Rectal smooth muscle tissue (tissue), 1 donor: Measurements from ENCODE around the gene C1QTNF6.

ENCODE experiments used
- H3K27ac ChIP-seq: one replicate; pipeline ENCODE4 v1.7.0; 2013; ENCODE audit warnings: low read depth, low read length, inconsistent platforms
- H3K27me3 ChIP-seq: one replicate; pipeline ENCODE4 v1.7.0; 2013; ENCODE audit warnings: low read length; ENCODE audit not compliant: control insufficient read depth, insufficient read depth
- H3K36me3 ChIP-seq: one replicate; pipeline ENCODE4 v1.7.0; 2013; ENCODE audit warnings: low read length; ENCODE audit not compliant: control insufficient read depth, insufficient read depth
- H3K4me1 ChIP-seq: one replicate; pipeline ENCODE4 v1.7.0; 2013; ENCODE audit warnings: low read length; ENCODE audit not compliant: control insufficient read depth, insufficient read depth
- H3K4me3 ChIP-seq: one replicate; pipeline ENCODE4 v1.7.0; 2013; ENCODE audit warnings: low read length
- H3K9ac ChIP-seq: one replicate; pipeline ENCODE4 v1.7.0; 2013; ENCODE audit warnings: low read length

C1QTNF6 gene

DNA sequence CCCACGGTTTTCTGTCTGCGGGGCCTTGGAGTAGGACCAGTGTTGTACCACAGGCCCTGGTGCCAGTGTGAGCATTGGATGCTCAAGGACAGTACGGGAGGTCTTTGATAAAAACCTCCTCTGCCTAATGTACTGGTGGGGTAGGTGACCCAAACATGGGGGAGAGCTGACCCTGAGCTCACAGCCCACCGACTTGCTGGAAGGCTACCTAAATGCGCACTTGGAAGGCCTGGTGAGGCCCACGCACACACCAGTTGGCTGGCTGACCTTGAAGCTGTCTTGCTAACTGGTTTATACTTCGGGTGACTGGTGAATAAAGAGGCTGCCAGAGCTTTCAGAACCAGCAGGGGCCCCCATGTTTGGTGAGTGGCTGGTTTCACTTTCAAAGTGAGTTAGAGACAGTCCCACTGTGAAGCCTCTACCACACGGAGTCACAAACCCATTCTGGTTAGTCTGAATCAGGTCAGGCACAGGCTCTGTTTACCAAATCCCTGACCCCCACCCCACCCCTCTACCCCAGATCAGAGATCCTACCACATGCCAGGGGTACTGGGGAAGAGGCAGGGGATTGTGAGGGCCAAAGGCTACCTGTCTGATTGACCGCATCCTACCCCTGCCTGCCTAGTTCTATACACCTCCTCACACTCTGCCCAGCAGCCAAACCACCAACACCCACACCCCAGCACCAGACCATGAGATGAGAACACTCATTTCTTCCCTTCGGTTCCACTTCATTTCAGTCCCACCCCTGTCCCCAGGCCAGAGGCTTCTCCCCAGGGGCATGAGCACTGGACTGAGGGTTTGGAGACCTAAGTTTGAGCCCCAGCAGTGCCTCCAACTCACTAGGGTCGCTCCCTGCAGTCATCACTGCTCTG, 25.6 kb downstream of the C1QTNF6 start:
- H3K27me3 ChIP-seq, result no peaks in the 10 kb centered on the region
- H3K27ac ChIP-seq, result no peak overlapping the region
- H3K4me3 ChIP-seq, result no peak overlapping the region
- no peaks in the 10 kb centered on the region for H3K36me3 ChIP-seq
- peaks cover 3% of the 10 kb centered on the region for H3K4me1 ChIP-seq
- no peak overlapping the region for H3K9ac ChIP-seq

DNA sequence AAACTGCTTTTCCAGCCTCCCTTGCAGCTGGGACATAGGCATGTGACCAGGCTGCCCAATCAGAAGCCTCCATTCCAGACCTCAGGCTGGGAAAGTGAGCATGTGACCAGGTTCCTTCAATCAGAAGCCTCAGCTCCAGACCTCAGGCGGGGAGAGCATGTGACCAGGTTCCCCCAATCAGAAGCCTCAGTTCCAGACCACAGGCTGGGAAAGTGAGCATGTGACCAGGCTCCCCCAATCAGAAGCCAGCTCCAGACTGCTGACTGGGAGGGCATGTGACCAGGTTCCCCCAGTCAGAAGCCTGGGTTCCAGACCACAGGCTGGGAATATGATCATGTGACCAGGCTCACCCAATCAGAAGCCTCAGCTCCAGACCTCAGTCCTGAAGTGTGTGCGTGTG, 26.6 kb downstream of the C1QTNF6 start:
- Histone ChIP-seq H3K9ac (no peak overlapping the region), H3K4me3 (no peak overlapping the region), H3K36me3 (no peaks in the 10 kb centered on the region), H3K27ac (no peak overlapping the region), H3K27me3 (no peaks in the 10 kb centered on the region), H3K4me1 (no peaks in the 10 kb centered on the region)

DNA sequence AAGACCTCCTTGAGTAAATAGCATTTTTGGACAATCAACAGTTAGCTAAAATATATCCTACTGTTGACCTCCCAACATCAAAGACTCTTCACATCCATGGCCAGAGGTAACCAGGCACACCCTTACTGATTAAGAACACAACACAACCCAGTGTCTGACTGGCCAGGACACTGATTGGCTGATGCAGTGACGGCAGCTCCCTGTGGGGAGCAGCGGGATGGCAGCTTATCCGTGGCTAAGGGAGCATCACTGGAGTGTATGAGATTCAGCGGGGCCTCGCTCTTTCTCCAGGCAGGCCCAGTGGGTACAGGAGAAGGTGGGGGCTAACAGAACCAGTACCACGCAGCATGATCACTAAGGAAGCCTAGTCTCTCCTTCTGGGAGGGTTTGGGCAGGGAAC, 28.0 kb downstream of the C1QTNF6 start:
- Histone ChIP-seq H3K36me3 (no peaks in the 10 kb centered on the region), H3K9ac (no peak overlapping the region), H3K27me3 (no peaks in the 10 kb centered on the region), H3K4me3 (no peak overlapping the region), H3K4me1 (no peaks in the 10 kb centered on the region), H3K27ac (no peak overlapping the region)

DNA sequence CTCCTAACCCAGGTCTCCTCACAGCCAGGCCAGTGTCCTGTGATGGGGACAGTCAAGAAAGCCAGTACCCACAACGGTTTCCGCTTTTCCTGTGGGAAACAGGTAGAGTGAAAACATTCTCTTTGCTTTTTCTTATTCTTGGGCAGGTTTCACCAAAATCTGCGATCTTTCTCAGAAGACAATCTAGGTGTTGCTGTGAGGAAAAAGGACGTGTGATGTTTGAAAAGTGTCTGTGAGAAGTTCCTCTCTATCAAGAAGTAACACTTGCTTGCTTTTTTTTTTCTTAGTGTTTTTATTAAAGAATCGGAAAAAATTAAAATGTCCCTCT, 29.1 kb downstream of the C1QTNF6 start:
- no peaks in the 10 kb centered on the region for H3K4me1 ChIP-seq
- no peak overlapping the region for H3K27ac ChIP-seq
- H3K9ac ChIP-seq, result no peak overlapping the region
- H3K27me3 ChIP-seq, result no peaks in the 10 kb centered on the region
- H3K36me3 ChIP-seq, result no peaks in the 10 kb centered on the region
- H3K4me3 ChIP-seq, result no peak overlapping the region

DNA sequence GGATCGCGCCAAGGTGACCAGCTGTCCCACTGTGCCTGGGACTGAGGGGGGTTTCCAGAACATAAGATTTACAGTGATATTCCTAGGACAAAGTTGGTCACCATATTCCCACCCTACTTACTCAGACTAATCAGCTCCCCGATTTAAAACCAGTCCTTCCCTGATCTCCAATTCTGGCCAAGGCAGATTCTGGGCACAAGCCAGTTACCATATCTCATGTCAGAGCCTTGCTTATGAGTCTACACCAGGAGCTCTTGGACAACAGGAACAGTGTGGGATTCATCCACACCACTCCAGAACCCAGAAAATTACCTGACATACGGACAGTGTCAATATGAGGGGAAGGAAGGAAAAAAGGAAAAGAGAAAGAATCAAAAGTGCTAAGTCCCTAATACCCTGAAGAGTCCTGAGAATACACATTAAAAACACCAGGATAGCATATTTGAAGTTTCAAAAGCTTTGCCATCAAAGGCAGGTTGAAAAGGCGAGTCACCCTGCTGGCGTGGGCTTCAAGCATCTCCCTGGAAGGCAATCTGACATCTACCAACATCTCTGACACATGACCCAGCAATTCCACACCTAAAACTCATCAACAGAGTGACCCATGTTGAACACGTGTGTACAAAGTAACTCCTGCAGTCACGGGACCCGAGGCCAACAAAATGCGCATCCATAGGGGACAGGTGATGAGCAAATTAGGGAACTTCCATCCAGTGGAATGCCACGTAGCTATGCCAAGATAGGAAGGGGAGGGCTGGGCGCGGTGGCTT, 30.3 kb downstream of the C1QTNF6 start:
- Histone ChIP-seq H3K9ac (no peak overlapping the region), H3K27ac (no peak overlapping the region), H3K36me3 (no peaks in the 10 kb centered on the region), H3K27me3 (no peaks in the 10 kb centered on the region), H3K4me3 (no peak overlapping the region), H3K4me1 (no peaks in the 10 kb centered on the region)

DNA sequence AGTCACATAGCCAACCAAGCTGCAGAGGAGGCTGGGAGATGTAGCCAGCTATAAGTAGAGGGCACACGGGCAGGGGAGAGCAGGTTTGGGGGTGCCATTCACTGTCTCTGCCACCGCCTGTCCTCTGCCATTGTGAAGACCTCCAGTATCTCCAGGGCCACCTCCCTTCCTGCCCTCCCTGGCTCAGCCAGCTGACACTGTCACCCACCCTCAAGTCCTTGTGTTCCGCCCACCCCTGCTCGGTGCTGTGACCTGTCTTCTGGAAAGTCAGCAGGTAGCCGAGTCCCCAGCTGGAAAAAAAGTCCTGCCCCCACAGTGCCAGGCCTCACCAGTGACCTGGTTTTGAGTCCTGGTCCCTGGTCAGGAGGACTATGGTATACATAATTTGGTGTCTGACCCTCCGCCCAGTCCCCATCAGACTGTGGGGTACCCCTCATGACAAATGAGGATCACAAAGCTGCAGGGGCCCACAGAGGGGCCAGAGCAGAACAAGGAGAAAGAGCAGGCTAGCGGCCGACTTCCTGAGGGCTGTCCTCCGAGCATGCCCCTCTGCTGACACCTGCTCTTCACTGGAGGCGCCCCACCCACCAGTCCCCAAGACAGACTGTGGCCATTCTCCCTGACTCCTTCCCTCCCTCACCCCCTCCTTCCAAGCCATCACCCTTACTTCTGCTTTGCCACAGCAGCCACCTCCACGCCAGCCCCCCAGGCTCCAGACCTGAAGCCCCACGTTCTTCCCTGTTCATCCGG, 31.2 kb downstream of the C1QTNF6 start:
- Histone ChIP-seq H3K36me3 (no peaks in the 10 kb centered on the region), H3K4me3 (no peak overlapping the region), H3K9ac (no peak overlapping the region), H3K27ac (no peak overlapping the region), H3K27me3 (no peaks in the 10 kb centered on the region), H3K4me1 (no peaks in the 10 kb centered on the region)

DNA sequence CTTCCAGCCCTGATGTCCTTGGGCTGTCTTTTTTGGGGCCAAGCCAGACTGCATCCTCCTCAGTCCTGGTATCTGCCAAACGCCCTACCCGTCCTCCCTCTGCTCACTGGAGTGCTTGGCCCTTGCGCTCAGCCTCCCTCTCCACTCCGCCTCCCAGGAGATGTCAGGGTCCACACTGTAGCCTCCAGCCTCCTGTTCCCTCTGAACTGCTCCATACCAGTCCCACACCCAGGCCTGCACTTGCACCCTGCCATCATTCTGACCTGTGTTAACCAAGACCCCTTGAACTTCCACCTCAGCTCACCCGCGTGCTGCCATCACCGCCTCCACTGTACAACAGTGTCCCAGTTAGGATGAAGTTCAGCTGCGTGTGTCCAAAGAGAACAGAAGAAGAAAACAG, 32.1 kb downstream of the C1QTNF6 start:
- Histone ChIP-seq H3K36me3 (no peaks in the 10 kb centered on the region), H3K9ac (no peak overlapping the region), H3K27ac (no peak overlapping the region), H3K27me3 (no peaks in the 10 kb centered on the region), H3K4me1 (no peaks in the 10 kb centered on the region), H3K4me3 (no peak overlapping the region)

DNA sequence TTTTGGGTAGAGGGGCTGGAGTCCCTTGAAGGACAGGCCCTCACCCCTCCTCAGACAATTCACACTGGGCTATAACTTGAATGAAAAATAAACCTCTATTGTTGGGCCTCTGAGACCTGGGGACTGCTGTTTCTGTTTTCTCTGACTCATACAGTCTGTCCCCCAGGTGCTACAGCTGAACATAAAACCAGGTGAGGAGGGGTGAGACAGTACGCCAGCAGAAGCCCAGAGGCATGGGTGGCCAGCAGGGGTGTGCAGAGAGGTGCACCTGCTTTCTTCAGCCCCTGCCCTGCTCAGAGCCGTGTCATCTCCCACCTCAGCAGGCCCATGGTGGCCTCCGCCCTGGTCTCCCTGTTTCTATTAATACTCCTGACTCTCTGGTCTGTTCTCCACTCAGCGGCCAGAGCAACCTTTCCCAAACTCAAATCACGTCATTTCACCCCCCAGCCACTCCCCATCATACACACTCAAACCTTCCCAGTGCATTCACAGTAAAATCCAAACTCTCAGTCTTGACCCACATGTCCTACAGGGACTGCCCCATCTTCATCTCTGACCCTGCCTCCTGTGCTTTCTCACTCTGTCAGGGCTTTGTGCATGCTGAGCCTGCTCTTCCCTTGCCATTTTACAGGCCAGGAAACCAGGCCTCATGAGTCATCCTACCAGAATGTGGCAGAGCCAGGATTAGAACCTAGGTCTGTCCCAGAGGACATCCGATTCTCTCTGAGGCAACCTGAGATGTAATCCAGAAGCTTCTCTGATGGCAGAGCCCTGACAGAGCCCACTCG, 32.9 kb downstream of the C1QTNF6 start:
- no peaks in the 10 kb centered on the region for H3K27me3 ChIP-seq
- H3K27ac ChIP-seq, result no peak overlapping the region
- H3K4me1 ChIP-seq, result no peaks in the 10 kb centered on the region
- no peak overlapping the region for H3K9ac ChIP-seq
- no peak overlapping the region for H3K4me3 ChIP-seq
- H3K36me3 ChIP-seq, result no peaks in the 10 kb centered on the region

DNA sequence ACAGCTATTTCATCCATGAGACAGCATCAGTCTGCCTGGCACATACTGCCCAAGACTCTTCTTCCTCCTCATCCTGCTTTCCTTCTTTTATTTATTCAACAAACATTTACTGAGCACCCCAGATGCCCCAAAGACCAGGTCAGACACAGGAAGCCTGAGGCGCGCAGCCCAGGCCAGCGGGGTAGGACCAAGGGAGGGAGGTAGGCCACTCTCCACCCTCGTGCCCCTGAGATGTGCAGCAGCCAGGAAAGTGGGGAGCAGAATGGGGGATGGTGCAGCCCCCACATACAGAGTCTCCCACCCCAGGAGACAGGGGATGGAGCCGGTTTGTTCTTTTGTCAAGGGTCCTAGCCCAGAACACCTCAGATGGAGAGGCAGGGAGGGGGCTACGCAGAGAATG, 34.1 kb downstream of the C1QTNF6 start:
- Histone ChIP-seq H3K27me3 (no peaks in the 10 kb centered on the region), H3K27ac (no peak overlapping the region), H3K36me3 (no peaks in the 10 kb centered on the region)

DNA sequence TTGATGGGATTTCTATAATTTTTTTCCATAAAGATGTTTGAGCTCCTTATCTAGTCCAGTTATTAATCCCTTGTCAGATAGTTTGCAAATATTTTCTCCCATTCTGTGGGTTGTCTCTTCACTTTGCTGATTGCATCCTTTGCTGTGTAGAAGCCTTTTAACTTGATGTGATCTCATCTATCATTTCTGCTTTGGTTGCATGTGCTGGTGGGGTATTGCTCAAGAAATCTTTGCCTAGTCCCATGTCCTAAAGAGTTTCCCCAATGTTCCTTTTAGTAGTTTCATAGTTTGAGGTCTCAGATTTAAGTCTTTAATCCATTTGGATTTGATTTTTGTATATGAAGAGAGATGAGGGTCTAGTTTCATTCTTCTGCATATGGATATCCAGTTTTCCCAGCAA, 36.6 kb downstream of the C1QTNF6 start:
- H3K4me1 ChIP-seq, result no peaks in the 10 kb centered on the region
- H3K36me3 ChIP-seq, result no peaks in the 10 kb centered on the region
- H3K9ac ChIP-seq, result no peak overlapping the region
- no peaks in the 10 kb centered on the region for H3K27me3 ChIP-seq
- H3K27ac ChIP-seq, result no peak overlapping the region
- no peak overlapping the region for H3K4me3 ChIP-seq

More for the DNA sequence above, 34.1 kb downstream of the C1QTNF6 start:
- no peak overlapping the region for H3K4me3 ChIP-seq
- H3K4me1 ChIP-seq, result no peaks in the 10 kb centered on the region
- H3K9ac ChIP-seq, result no peak overlapping the region

DNA sequence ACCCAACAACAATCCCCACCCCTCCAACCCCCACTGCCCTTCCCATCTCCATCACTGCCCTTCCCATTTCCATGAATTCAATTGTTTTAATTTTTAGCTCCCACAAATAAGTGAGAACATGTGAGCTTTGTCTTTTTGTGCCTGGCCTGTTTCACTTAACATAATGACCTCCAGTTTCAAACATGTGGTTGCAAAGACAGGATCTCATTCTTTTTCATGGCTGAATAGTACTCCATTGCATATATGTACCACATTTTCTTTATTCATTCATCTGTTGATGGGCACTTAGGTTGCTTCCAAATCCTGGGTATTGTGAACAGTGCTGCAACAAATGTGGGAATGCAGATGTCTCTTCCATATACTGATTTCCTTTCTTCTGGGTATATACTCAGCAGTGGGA, 37.3 kb downstream of the C1QTNF6 start:
- Histone ChIP-seq H3K27ac (no peak overlapping the region), H3K36me3 (no peaks in the 10 kb centered on the region), H3K27me3 (no peaks in the 10 kb centered on the region), H3K4me1 (no peaks in the 10 kb centered on the region), H3K4me3 (no peak overlapping the region), H3K9ac (no peak overlapping the region)
